K562 (cell line): ENCODE data around the gene SHISA4. TPM values are rescaled to one million over a fixed set of nuclear protein-coding genes. Genes with fewer than 3 reads are reported as not detected.

ENCODE experiments used
- ATF3 ChIP-seq, 2 experiments: fragments of 450-650 bp in 1 of 2; sonication (generic) in 1 of 2; formaldehyde crosslinking in 1 of 2; IDR thresholded peaks in 1 of 2; conservative IDR thresholded peaks in 1 of 2; 2 replicates each; pipeline versions ENCODE4 v1.6.1 to v1.8.1; 2016 to 2023; ENCODE audit warnings: mild to moderate bottlenecking in 2 of 2, moderate library complexity in 2 of 2, inconsistent platforms in 1 of 2, missing genetic modification reagents in 1 of 2
- BDP1 ChIP-seq: IDR thresholded peaks from 3 replicates; pipeline ENCODE4 v1.6.1; 2011; ENCODE audit not compliant: insufficient read length, insufficient read depth
- BRD9 ChIP-seq: fragments of 450-650 bp; IDR thresholded peaks from 2 replicates; pipeline ENCODE4 v1.6.1; 2018; ENCODE audit warnings: low read depth; ENCODE audit not compliant: partially characterized antibody
- FOXA3 ChIP-seq, 2 experiments: fragments of 450-650 bp in 1 of 2; sonication (generic) in 1 of 2; formaldehyde crosslinking; IDR thresholded peaks in 1 of 2; conservative IDR thresholded peaks in 1 of 2; 2 replicates each; pipeline versions ENCODE4 v1.4.0 to v1.8.0; 2020 to 2022; ENCODE audit warnings: mild to moderate bottlenecking in 2 of 2, missing genetic modification reagents in 1 of 2
- HCFC1 ChIP-seq: IDR thresholded peaks from 2 replicates; pipeline ENCODE4 v1.6.1; 2012; ENCODE audit warnings: low read depth, low read length, improper control_type of control experiment
- HNRNPL ChIP-seq: fragments of 200-400 bp; formaldehyde crosslinking; IDR thresholded peaks from 2 replicates; pipeline ENCODE4 v1.6.1; 2017; ENCODE audit warnings: low read depth, mild to moderate bottlenecking, low read length
- JUNB ChIP-seq: fragments of 450-650 bp; formaldehyde crosslinking; conservative IDR thresholded peaks from 2 replicates; pipeline ENCODE4 v1.4.0; 2020; ENCODE audit warnings: mild to moderate bottlenecking
- KLF1 ChIP-seq: fragments of 450-650 bp; IDR thresholded peaks from 2 replicates; pipeline ENCODE4 v1.6.1; 2016; ENCODE audit warnings: missing genetic modification characterization, missing compliant biosample characterization
- MBD2 ChIP-seq: sonication (generic); IDR thresholded peaks from 2 replicates; pipeline ENCODE4 v1.6.1; 2016; ENCODE audit warnings: low read depth, borderline replicate concordance
- MTA2 ChIP-seq: fragments of 450-650 bp; IDR thresholded peaks from 2 replicates; pipeline ENCODE4 v1.6.1; 2016; ENCODE audit warnings: low read depth
- MXI1 ChIP-seq: IDR thresholded peaks from 2 replicates; pipeline ENCODE4 v1.6.1; 2011; ENCODE audit warnings: low read depth, mild to moderate bottlenecking, improper control_type of control experiment, low read length
- PCBP1 ChIP-seq: fragments of 200-400 bp; formaldehyde crosslinking; IDR thresholded peaks from 2 replicates; pipeline ENCODE4 v1.6.1; 2018; ENCODE audit warnings: mild to moderate bottlenecking, low read depth, low read length; ENCODE audit not compliant: poor library complexity, severe bottlenecking
- PHTF2 ChIP-seq: fragments of 250-450 bp; sonication (Bioruptor Pico); IDR thresholded peaks from 2 replicates; pipeline ENCODE4 v1.5.0; 2021; ENCODE audit warnings: mild to moderate bottlenecking
- PRPF4 ChIP-seq: fragments of 200-400 bp; formaldehyde crosslinking; IDR thresholded peaks from one replicate; pipeline ENCODE4 v1.6.1; 2017; ENCODE audit warnings: low read length, low read depth, mild to moderate bottlenecking; ENCODE audit not compliant: insufficient read depth, poor library complexity, severe bottlenecking
- PURB ChIP-seq: sonication (generic); formaldehyde crosslinking; IDR thresholded peaks from 2 replicates; pipeline ENCODE4 v1.9.0; 2021; ENCODE audit warnings: low read depth, mild to moderate bottlenecking, missing genetic modification reagents
- RAD21 ChIP-seq, 2 experiments: fragments of 250-450 bp in 1 of 2; fragments of 450-650 bp in 1 of 2; sonication (Bioruptor Pico) in 1 of 2; formaldehyde crosslinking in 1 of 2; IDR thresholded peaks in 1 of 2; conservative IDR thresholded peaks in 1 of 2; 2 replicates each; pipeline versions ENCODE4 v1.4.0 to v1.8.0; 2020 to 2022; ENCODE audit warnings: mild to moderate bottlenecking in 2 of 2, moderate library complexity in 1 of 2
- SIRT6 ChIP-seq: IDR thresholded peaks from one replicate; pipeline ENCODE4 v1.6.1; 2012; ENCODE audit warnings: low read depth, mild to moderate bottlenecking, control low read depth, inconsistent platforms, low read length, moderate library complexity
- SMARCA5 ChIP-seq: fragments of 450-650 bp; IDR thresholded peaks from 2 replicates; pipeline ENCODE4 v1.6.1; 2016
- SMARCB1 ChIP-seq: IDR thresholded peaks from 2 replicates; pipeline ENCODE4 v1.6.1; 2011; ENCODE audit warnings: improper control_type of control experiment, low read depth; ENCODE audit not compliant: insufficient read length
- TFAM ChIP-seq: fragments of 250-450 bp; sonication (Bioruptor Pico); conservative IDR thresholded peaks from 2 replicates; pipeline ENCODE4 v1.5.0; 2021; ENCODE audit warnings: mild to moderate bottlenecking, moderate library complexity
- TGIF2 ChIP-seq: sonication (generic); formaldehyde crosslinking; IDR thresholded peaks from 2 replicates; pipeline ENCODE4 v1.8.1; 2022; ENCODE audit warnings: mild to moderate bottlenecking, missing genetic modification reagents, moderate library complexity
- TSC22D4 ChIP-seq: fragments of 450-650 bp; IDR thresholded peaks from 2 replicates; pipeline ENCODE4 v1.6.1; 2016; ENCODE audit warnings: missing genetic modification characterization, missing biosample characterization, control low read depth
- ZNF232 ChIP-seq: sonication (generic); formaldehyde crosslinking; IDR thresholded peaks from 2 replicates; pipeline ENCODE4 v1.8.0; 2022; ENCODE audit warnings: mild to moderate bottlenecking, missing genetic modification reagents
- ZNF384 ChIP-seq: IDR thresholded peaks from 2 replicates; pipeline ENCODE4 v1.6.1; 2012; ENCODE audit warnings: low read depth, low read length, improper control_type of control experiment
- ZNF431 ChIP-seq: sonication (generic); formaldehyde crosslinking; IDR thresholded peaks from 2 replicates; pipeline ENCODE4 v1.8.0; 2022; ENCODE audit warnings: mild to moderate bottlenecking, missing genetic modification reagents
- ZNF436 ChIP-seq: fragments of 250-450, 450-650 bp; sonication (Bioruptor Pico); formaldehyde crosslinking; IDR thresholded peaks from 2 replicates; pipeline ENCODE4 v1.7.0; 2020; ENCODE audit warnings: mild to moderate bottlenecking
- ZNF583 ChIP-seq: fragments of 250-450 bp; sonication (Bioruptor Pico); IDR thresholded peaks from 2 replicates; pipeline ENCODE4 v1.4.0; 2020
- polyA plus RNA-seq, 8 experiments: library from polyadenylated mRNA; depleted of rRNA in 4 of 8; stranded (reverse) in 5 of 8; unstranded in 3 of 8; fragments of >200 nt; fragmentation: Nextera tagmentation in 2 of 8; fragmentation: Illumina TruSeq in 1 of 8; extraction: Ambion mirVana in 2 of 8; extraction: Trizol in 1 of 8; gene quantifications; 2 replicates each; pipeline versions ENCODE4 v1.2.1 to v1.2.3, GENCODE V29; 2011 to 2014; ENCODE audit warnings: inconsistent platforms in 1 of 8, missing spikeins in 1 of 8
- total RNA-seq, 7 experiments: library from RNA; depleted of rRNA in 6 of 7; stranded (reverse); fragments of >200 nt in 6 of 7; fragmentation: Illumina TruSeq in 2 of 7; extraction: Trizol in 2 of 7; gene quantifications; 2 replicates each; pipeline versions ENCODE4 v1.2.1 to v1.2.3, GENCODE V29; 2011 to 2021; ENCODE audit warnings: low replicate concordance in 1 of 7
- TF ChIP-seq, protein P1 (sequence below): sonication (generic); formaldehyde crosslinking; IDR thresholded peaks from 2 replicates; pipeline ENCODE4 v1.4.0; 2020; ENCODE audit warnings: mild to moderate bottlenecking, missing genetic modification reagents

The SHISA4 gene
- total and polyA plus RNA-seq, 9 of the 15 experiments (the other 6 are each of a cell fraction or from before 2014, with no cell fraction given): 0.15 to 0.95 (median 0.68) TPM; not detected in 2

DNA sequence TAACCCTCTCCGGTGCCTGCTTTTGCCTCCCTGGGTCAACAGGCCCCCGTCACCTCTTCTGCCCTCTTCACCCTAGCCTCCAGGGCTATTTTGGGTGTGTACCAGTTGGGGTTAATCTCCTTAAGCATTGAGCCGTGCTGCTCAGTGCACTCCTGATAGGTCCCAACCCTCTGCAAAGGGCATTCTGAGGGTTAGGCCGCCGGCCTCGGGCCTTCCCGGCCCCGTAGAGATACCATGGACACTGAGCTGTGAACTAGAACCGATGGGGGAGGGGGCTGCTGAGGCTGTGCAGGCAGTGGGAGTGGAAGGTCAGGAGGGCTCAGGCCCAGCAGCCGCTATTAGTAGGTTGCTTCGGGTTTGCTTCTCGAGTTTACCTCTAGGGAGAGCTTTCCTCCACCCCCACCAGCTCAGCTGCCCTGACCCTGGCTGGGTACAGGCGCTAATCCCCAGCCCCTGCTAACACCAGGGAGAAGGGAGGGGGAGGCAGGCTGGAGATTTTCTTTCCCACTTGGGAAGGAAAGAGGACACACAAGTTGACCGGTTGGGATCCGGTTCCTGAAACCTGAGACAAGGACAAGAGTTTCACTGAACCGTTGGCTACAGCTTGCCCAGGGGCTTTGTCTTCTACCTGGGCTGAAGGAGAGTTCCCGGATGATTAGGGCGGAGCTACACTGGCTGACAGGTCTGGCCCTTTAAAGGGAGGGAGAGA, 52.9 kb downstream of the SHISA4 start (continued):
- TF ChIP-seq PRPF4 (no peak), TSC22D4 (tag) (no peak), ZNF436 (no peak), BDP1 (no peak), ATF3 (IDR thresholded peaks at IDR 0.05) (no peak), ATF3 (CRISPR knock-in tag; conservative IDR thresholded peaks at IDR 0.05) (no peak), PHTF2 (CRISPR knock-in tag) (no peak), ZNF384 (no peak), MTA2 (0 out of 2 replicates have a peak, but pooled peaks have one; percentile 6), RAD21 (CRISPR knock-in tag; conservative IDR thresholded peaks at IDR 0.05 in 1 of 2, IDR thresholded peaks at IDR 0.05 in 1 of 2) (peak in 1 of 2 experiments; percentile 22; a peak in 2 of 4 replicates), TGIF2 (no peak), ZNF431 (CRISPR knock-in tag) (no peak), MBD2 (no peak; the same call in 1 of the 2 replicates), PURB (no peak), ZNF583 (CRISPR knock-in tag) (peak; percentile 59; the same call in 1 of the 2 replicates), ZNF232 (CRISPR knock-in tag) (no peak), HCFC1 (no peak), KLF1 (tag) (no peak), SIRT6 (no peak), MXI1 (no peak), FOXA3 (CRISPR knock-in tag; conservative IDR thresholded peaks at IDR 0.05 in 1 of 2, IDR thresholded peaks at IDR 0.05 in 1 of 2) (0 out of 4 replicates have a peak, but pooled peaks of 1 of the 2 experiments have one; percentile 47), BRD9 (peak; percentile 76), SMARCA5 (no peak), TFAM (no peak), SMARCB1 (no peak), JUNB (CRISPR knock-in tag) (no peak), HNRNPL (no peak), PCBP1 (no peak)
- TF ChIP-seq, protein P1, sequence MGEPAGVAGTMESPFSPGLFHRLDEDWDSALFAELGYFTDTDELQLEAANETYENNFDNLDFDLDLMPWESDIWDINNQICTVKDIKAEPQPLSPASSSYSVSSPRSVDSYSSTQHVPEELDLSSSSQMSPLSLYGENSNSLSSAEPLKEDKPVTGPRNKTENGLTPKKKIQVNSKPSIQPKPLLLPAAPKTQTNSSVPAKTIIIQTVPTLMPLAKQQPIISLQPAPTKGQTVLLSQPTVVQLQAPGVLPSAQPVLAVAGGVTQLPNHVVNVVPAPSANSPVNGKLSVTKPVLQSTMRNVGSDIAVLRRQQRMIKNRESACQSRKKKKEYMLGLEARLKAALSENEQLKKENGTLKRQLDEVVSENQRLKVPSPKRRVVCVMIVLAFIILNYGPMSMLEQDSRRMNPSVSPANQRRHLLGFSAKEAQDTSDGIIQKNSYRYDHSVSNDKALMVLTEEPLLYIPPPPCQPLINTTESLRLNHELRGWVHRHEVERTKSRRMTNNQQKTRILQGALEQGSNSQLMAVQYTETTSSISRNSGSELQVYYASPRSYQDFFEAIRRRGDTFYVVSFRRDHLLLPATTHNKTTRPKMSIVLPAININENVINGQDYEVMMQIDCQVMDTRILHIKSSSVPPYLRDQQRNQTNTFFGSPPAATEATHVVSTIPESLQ (CRISPR knock-in tag): 0 out of 2 replicates have a peak, but pooled peaks have one; percentile 22
